ENCODE measurements around the gene SPTBN5. TPM values are rescaled to one million over a fixed set of nuclear protein-coding genes. Genes with fewer than 3 reads are reported as not detected.

SPTBN5 gene
- total RNA-seq, 2 experiments from 2014 or later: 0.03 to 0.17 TPM

DNA sequence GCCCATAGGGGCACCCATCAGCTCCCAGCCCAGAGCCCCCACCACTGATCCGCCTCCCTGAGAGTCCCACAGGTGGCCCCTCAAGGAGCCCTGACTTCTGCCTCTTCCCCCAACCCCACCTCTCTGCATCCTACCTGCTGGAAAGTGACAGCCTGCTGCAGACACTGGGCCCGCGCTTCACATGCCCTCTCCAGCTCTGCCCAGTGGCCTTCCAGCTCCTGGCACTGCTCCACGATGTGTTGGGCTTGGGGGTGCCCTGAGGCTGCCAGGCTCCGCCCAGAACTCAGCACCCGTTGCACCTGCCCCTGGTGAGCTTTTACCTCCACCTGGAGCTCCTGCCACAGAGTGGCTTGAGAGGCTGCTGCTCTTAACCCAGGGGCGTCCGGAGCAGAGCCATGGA is 20.1 kb downstream of the SPTBN5 start:
- Histone ChIP-seq H3K4me2 (ENCODE audit: low read length) (no peak overlapping the region), H3K79me2 (ENCODE audit: insufficient read depth, low read depth, low read length) (no peaks in the 10 kb centered on the region), H3K4me1 (ENCODE audit: insufficient read depth, low read length, poor library complexity, severe bottlenecking) (no peaks in the 10 kb centered on the region), H3K9me2 (ENCODE audit: insufficient read depth, low read length) (no peaks in the 10 kb centered on the region), H3K27ac (ENCODE audit: low read depth, low read length, poor library complexity, severe bottlenecking) (no peak overlapping the region), H2AFZ (ENCODE audit: low read length) (no peak overlapping the region), H4K20me1 (ENCODE audit: insufficient read depth, low read length) (no peaks in the 10 kb centered on the region), H3K9me3 (ENCODE audit: low read length) (no peaks in the 10 kb centered on the region), H3K4me3 (ENCODE audit: low read depth, low read length, poor library complexity, severe bottlenecking) (no peak overlapping the region), H3K36me3 (ENCODE audit: insufficient read depth, low read length) (no peaks in the 10 kb centered on the region)
- intact Hi-C loops (cut with micrococcal nuclease; ENCODE audit: unreplicated experiment): no loop called here
- ChIA-PET POLR2A (no interaction called here), CTCF (ENCODE audit: unreplicated experiment) (no interaction called here)
- BruUV-seq (replicated peaks): no TSS peak
- TF ChIP-seq, protein P1, sequence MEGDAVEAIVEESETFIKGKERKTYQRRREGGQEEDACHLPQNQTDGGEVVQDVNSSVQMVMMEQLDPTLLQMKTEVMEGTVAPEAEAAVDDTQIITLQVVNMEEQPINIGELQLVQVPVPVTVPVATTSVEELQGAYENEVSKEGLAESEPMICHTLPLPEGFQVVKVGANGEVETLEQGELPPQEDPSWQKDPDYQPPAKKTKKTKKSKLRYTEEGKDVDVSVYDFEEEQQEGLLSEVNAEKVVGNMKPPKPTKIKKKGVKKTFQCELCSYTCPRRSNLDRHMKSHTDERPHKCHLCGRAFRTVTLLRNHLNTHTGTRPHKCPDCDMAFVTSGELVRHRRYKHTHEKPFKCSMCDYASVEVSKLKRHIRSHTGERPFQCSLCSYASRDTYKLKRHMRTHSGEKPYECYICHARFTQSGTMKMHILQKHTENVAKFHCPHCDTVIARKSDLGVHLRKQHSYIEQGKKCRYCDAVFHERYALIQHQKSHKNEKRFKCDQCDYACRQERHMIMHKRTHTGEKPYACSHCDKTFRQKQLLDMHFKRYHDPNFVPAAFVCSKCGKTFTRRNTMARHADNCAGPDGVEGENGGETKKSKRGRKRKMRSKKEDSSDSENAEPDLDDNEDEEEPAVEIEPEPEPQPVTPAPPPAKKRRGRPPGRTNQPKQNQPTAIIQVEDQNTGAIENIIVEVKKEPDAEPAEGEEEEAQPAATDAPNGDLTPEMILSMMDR (conservative IDR thresholded peaks at IDR 0.05; ENCODE audit: low read length): no peak
- no peak for TF ChIP-seq EZH2phosphoT487 (IDR thresholded peaks at IDR 0.05; ENCODE audit: borderline replicate concordance, low read depth, low read length)
- no peak for DNase-seq (ENCODE audit: low spot score)

DNA sequence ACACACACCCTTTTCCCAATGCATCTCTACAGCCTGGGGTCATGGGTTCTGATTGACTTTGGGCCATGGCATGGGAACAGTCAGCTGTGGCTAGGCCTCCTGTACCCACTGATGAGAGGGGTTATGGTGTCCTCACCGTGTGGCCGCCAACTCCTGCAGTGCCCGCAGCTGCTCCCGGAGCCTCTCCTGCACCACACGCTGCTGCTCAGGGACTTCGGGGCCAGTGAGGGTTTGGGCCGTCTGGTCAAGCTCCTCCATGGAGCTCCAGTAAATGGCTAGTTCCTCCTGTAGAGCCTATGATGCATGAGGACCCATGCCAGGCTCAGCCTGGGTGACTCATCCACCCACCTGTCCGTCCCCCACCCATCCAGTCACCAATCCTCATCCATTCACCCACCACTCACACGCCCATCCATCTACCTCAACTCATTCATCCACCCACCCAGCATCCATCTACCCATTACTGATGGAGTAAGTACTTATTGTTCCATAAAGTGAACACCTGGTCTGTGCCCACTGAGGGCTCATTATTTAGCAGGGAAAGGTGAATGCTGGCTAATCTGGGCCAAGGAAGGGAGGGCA is 21.6 kb downstream of the SPTBN5 start:
- Histone ChIP-seq H3K9me3 (ENCODE audit: low read length) (no peaks in the 10 kb centered on the region), H3K27ac (ENCODE audit: low read depth, low read length, poor library complexity, severe bottlenecking) (no peak overlapping the region), H3K4me1 (ENCODE audit: insufficient read depth, low read length, poor library complexity, severe bottlenecking) (no peaks in the 10 kb centered on the region), H3K4me2 (ENCODE audit: low read length) (no peak overlapping the region), H3K4me3 (ENCODE audit: low read depth, low read length, poor library complexity, severe bottlenecking) (no peak overlapping the region), H2AFZ (ENCODE audit: low read length) (no peak overlapping the region), H4K20me1 (ENCODE audit: insufficient read depth, low read length) (no peaks in the 10 kb centered on the region), H3K9me2 (ENCODE audit: insufficient read depth, low read length) (no peaks in the 10 kb centered on the region), H3K36me3 (ENCODE audit: insufficient read depth, low read length) (no peaks in the 10 kb centered on the region), H3K79me2 (ENCODE audit: insufficient read depth, low read depth, low read length) (no peaks in the 10 kb centered on the region)
- no peak for DNase-seq (ENCODE audit: low spot score)
- CTCF ChIA-PET (ENCODE audit: unreplicated experiment): interaction anchor here (0.6 kb wide), 1 partner anchor 109 kb away, joined by 3 read pairs; no protein-coding TSS in a partner anchor
- intact Hi-C loops (cut with micrococcal nuclease; ENCODE audit: unreplicated experiment): no loop called here
- POLR2A ChIA-PET: interaction anchor here (0.6 kb wide), 1 partner anchor 158 kb away, joined by 3 read pairs; no protein-coding TSS in a partner anchor
- TF ChIP-seq, protein P1 (conservative IDR thresholded peaks at IDR 0.05; ENCODE audit: low read length): no peak
- TF ChIP-seq EZH2phosphoT487 (IDR thresholded peaks at IDR 0.05; ENCODE audit: borderline replicate concordance, low read depth, low read length): no peak
- BruUV-seq (replicated peaks): no TSS peak

DNA sequence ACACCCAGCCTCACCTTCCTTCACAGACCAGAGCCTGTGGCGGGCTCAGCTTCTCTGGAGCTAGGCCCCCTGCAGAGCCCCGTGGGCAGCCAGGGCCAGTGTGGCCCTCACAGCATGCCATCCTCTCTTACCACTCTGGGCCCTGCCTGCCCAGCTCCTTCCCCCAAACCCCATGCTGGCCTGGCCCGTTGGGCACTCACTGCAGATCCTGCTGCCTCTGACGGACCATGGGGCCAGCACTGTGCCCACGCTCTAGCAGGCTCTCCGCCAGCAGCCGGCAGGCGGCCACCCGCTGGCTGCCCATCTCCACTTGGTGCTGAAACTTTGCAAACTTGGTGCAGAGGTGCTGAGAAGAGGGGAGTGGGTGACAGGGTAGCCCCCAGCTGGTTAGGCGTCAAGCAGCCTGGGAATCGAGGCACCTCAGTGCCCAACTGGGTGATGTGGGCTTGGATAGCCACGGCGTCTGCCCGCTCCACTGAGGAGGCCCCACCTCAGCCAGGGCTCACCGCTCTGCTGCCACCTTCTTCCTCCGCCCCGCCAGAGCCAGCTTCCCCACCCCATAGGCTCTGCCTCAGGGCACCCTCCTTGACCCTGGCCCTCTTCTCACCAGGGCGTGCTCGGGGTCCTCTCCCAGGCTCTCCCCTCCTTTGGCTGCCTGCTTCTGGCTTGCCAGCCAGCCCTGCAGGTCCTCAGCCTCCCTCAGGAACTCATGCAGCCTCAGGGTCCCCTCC is 22.5 kb downstream of the SPTBN5 start:
- ChIA-PET CTCF (ENCODE audit: unreplicated experiment) (no interaction called here), POLR2A (no interaction called here)
- Histone ChIP-seq H4K20me1 (ENCODE audit: insufficient read depth, low read length) (no peaks in the 10 kb centered on the region), H3K9me2 (ENCODE audit: insufficient read depth, low read length) (no peaks in the 10 kb centered on the region), H3K27ac (ENCODE audit: low read depth, low read length, poor library complexity, severe bottlenecking) (no peak overlapping the region), H3K4me3 (ENCODE audit: low read depth, low read length, poor library complexity, severe bottlenecking) (no peak overlapping the region), H2AFZ (ENCODE audit: low read length) (no peak overlapping the region), H3K4me2 (ENCODE audit: low read length) (no peak overlapping the region), H3K9me3 (ENCODE audit: low read length) (no peaks in the 10 kb centered on the region), H3K4me1 (ENCODE audit: insufficient read depth, low read length, poor library complexity, severe bottlenecking) (no peaks in the 10 kb centered on the region), H3K36me3 (ENCODE audit: insufficient read depth, low read length) (no peaks in the 10 kb centered on the region), H3K79me2 (ENCODE audit: insufficient read depth, low read depth, low read length) (no peaks in the 10 kb centered on the region)
- no TSS peak for BruUV-seq (replicated peaks)
- intact Hi-C loops (cut with micrococcal nuclease; ENCODE audit: unreplicated experiment): no loop called here
- TF ChIP-seq, protein P1 (conservative IDR thresholded peaks at IDR 0.05; ENCODE audit: low read length): no peak
- no peak for TF ChIP-seq EZH2phosphoT487 (IDR thresholded peaks at IDR 0.05; ENCODE audit: borderline replicate concordance, low read depth, low read length)
- DNase-seq (ENCODE audit: low spot score): no peak
